NCI-H82 treated with DMSO at 0.1 percent for 48 hours (cell line): Measurements from ENCODE around the gene CEP44.
A peak's percentile ranks its signal among the peaks of the same experiment; 100 is the strongest.
"Not testable (repeated sequence)": the region's sequence is repeated elsewhere in the genome, so short reads cannot be mapped to it uniquely, and the experiment has no call there.

Experiments used
- DNase-seq: peaks from one replicate; lab custom pipeline; 2025; ENCODE audit not compliant: unreplicated experiment; lab: John Stamatoyannopoulos, UW

The CEP44 gene

DNA sequence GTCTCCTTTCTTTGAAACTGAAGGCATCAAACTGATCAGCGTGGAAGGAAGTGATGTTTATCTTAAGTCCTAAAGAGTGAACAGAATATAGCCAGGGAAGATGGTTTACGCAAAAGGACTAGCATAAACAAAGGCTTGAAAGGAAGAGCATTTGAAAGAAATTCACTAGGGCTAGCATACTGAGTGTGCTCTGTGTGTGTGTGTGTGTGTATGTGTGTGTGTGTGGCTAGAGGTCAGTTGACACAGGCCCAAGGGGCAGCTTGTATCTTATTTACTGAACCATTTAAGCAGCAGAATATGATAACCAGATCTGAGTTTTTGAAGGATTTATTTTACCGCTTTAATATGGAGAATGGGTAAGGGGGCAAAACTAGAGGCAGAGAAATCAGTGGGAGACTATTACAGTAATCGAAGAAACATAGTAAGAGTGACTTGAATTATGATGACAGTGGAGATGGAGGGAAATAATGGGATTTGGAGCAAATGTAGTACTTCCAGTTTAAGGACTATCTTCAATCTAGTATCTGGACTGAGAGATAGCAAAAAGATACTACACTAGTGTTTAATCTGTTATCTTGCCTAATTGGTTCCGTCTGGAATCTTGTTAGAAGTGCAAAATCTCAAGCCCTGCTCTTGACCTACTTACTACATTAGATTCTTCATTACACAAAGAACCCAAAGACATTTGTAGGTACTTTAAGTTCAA lies 36.9 kb downstream of the CEP44 start:
- DNase-seq = no peak

DNA sequence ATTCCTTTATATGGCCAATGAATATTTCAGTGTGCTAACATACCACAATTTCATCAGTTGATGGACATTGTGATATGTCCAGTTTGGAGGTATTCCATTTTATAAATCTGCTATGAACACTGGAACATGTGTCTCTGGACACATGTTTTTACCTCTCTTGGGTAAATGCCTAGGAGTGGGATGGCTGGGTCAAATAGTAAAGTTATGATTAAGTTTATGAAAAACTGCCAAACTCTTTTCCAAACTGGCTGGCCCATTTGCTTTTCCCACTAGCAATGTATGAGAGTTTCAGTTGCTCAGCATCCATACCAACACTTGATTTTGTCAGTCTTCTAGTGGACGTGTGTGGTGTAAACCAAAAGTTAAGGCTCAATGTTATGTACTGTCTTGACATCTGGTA lies 40.5 kb downstream of the CEP44 start:
- no peak for DNase-seq

DNA sequence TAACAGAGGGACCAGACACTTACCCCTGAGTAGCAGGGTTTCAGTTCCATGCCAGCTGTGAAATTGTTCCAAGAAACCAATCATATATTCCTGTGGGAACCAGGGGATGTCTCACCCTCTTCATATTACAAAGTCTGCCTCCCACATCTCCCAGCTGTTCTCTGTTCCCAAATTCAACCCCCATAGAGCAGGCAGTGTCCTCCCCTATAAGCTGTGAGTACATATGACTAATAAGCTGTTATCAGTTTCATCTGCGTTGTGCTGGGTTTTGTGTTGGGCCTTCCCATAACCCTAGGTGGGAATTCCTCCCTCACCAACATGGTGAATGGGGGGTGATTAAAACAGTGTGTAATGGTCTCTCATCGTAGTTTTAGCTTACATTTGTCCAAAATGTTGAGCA lies 41.0 kb downstream of the CEP44 start:
- DNase-seq = no peak

DNA sequence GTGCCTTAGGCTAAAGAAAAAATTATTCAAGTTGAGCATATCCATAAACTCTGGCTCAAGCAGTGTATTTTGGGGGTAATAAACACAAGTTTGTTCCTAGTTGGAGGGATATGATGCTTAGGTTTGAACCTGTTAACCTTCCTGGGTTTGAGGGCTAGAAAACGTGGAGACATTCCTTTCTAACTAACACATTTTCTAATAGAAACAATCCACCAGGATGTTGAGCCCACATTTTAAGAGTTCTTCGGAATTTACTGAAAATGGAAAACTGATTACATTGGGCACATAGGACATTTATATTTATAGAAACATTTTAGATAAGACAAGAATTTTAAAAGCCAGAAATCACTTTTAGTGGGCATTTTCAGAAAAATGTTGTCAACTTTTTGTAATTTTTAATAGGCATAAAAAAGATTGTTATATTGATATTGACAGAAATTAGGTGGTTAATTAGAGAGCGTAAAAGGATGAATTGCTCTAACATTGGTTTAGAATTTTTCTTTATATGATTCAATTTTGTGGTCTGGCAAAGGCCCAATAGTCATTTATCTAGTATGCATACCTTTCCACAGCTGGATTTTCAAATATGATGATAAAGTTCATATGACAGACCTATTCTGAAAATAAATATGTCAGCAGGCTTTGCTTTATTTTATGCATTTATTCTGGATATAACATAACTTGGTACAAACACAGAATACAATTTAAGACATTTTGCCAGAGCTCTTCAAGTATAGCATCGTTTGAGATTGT lies 49.2 kb downstream of the CEP44 start:
- no peak for DNase-seq

DNA sequence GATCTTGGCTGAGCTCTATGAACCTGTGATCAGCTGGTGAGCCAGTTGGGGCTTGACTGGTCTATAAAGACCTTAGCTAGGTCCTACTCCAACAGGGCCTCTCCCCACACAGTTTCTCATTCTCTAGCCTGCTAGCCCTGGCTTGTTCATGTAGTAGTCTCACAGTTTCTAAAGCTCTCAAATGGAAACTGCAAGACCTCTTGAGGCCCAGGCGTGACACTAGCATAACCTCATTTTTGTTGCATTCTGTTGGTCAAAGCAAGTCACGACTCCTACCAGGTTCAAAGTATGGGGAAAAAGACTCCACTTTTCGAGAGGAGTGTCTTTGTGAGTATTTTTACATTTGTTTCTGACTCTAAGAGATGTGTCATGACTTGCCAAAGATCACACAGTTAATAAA lies 50.9 kb downstream of the CEP44 start:
- no peak for DNase-seq

DNA sequence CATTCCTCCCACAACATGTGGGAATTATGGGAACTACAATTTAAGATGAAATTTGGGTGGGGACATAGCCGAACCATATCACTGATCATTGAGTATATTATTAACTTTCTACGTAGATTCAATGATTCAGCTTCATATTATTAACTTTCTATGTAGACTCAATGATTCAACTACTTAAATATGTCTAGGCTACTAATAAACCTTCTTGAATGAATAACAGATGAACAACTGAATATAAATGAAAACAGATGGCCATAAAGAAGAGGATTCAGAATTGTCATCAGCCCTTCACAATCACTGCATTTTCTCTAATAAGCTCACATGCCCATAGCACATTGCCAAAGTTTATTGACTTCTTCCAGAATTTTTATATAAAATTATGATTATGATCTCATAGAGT lies 57.0 kb downstream of the CEP44 start:
- DNase-seq = no peak

DNA sequence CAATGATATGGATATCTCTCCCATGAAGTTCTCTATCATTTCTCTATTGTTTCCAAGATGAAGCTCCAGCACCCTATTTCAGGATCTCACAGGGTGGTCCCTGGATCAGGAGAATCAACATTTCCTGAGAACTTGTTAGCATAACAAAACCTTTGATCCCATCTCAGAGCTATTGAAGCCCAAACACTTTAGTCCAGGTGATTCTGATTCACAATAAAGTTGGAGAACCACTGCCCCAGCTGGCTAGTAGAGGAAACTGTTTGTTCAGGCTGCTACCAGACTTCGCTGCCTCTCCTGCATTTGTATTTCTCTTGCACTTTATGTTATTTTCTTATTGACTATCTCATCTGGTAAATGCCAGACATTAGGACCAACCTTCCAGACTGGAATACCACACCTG lies 65.4 kb downstream of the CEP44 start:
- no peak for DNase-seq

DNA sequence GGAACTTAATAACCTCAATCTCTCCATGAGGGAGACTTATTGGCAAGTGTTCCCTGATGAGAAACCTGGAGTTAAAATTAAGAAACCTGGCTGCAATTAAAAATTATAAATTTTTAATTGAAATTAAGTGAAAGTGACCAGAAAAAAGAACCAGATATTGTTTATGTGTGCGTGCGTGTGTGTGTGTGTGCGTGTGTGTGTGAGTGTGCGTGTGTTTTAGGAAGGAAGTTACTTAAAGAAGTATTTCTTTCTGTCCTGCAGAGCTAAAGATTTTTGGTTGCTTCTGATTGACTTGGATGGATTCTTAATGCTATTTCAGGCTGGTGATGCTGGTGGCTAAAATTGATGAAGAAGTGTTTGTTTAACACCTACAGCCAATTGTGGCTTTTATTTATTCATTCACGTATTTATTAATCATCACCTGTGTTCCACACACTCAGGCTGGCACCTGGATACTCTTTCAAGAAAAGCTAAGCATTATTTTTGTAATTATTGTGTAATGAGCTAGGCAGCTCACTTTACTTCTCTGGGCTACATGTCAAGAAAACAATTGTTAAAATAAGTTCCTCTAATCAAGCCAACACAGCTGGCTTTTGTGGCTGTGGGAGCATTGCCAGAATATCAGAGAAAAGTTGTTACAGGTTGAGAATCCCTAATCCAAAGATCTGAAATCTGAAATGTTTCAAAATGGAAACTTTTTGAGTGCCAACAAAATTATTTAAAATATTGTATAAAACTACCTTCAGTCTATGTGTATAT lies 68.5 kb downstream of the CEP44 start:
- no peak for DNase-seq

DNA sequence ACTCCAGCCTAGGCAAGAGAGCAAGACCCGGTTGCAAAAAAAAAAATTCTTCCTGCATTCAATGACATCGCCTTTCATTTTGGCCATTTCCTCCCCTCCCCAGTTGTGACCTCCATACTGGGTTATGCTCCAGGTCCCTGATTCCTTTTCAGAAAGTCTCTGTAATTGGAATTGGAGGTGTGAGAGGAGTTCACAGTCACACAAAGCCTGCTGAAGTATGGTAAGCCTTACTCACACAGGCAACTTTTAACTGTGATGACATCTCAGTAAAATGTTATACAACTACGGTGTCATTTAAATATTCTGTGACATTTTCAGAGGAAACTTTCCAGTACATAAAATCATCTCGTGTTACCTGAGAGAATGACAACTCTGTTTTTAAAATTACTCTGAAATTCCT lies 73.6 kb downstream of the CEP44 start:
- no peak for DNase-seq

DNA sequence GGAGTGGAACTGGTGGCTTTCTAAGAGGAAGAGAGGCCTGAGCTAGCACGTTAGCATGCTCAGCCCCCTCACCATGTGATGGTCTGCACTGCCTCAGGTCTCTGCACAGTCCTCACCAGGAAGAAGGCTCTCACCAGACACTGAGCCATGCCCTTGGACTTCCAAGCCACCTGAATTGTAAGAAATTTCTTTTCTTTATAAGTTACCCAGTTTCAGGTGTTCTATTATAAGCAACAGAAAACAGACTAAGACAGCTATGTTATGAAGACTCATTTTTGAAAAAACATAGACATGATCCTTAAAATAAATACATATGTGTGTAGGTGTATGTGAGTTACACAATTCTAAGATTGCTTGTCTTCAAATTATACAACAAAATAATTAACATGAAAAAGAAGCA lies 74.7 kb downstream of the CEP44 start:
- no peak for DNase-seq

DNA sequence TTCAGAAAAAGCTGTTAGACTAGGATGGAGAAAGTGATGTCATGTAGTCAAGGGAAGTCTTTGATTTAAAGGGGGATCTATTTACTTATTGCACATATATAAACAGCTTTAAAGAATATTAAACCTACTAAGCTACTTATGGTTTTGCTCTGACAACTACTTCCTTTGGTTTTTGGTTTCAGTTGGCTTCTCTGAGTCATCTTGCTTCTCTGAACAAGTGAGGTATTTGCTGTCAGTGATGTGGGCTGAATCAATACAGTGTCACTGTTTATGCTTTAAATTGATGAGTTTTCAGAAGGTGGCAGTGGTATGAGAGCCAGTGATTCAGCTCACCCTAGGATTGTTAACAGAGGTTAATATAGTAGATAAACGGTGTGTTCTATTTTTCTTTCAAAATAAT lies 75.1 kb downstream of the CEP44 start:
- no peak for DNase-seq

DNA sequence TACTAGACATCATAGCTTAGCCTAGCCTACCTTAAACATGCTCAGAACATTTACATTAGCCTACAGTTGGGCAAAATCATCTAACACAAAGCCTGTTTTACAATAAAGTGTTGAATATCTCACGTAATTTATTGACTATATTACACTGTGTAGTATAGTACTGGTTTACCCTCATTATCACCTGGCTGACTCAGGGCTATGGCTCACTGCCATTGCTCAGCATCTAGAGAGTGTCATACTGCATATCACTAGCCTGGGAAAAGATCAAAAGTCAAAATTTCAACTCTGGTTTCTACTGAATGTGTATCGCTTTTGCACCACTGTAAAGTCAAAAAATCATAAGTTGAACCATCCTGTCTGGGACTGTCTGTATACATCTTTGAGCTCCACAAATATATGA lies 78.6 kb downstream of the CEP44 start:
- DNase-seq = no peak

DNA sequence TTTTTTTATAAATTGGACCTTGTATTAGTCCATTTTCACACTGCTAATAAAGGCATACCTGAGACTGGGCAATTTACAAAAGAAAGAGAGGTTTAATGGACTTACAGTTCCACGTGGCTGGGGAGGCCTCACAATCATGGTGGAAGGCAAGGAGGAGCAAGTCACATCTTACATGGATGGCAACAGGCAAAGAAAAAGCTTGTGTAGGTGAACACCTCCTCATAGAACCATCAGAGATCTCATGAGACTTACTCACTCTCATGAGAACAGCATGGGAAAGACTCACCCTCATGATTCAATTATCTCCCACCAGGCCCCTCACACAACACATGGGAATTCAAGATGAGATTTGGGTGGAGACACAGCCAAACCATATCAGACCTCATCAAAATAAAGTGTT lies 80.1 kb downstream of the CEP44 start:
- not testable (repeated sequence) for DNase-seq

DNA sequence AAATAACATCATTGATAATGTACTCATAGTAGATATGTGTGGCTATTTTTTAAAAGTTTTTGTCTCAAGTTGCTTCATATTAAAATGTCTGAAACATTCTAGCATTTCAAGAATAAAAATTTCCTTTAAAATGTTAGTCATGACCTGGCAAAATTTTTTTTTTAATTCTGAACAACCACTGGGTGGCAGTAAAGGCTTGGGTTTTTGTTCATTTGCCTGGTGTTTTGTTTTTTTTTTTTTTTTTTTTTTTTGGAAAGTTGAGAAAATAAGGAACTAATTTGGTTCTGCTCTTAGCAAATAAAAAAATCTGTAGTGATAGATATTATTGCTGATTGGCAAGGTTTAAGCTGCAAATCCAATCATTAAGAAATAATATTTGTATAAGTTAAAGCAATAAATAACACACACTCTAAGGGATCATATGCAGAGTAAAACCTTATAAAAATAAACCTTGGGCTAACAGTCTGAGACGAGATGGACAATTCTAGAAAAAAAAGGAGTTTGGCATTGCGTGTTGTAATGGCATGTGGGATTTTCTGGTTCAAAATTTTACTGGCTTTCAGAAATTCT lies 81.4 kb downstream of the CEP44 start:
- DNase-seq = no peak

DNA sequence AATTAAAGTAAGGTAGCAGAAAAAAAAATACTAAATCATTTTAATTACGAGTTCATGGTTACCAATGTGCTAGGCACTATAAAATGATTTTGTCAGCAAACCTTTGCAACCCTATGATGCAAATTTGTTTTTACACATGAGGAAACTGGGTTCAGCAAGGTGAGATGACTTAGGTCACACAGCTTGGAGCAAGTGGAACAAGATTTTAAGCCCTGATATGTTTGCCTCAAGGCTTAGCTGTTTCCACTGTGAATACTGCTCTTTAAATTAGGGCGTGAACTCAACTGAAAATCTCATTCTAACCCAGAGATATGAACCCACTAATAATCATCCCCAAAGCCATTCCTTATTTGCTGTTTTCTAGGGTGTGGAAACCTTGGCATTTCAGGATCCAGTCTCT lies 86.3 kb downstream of the CEP44 start:
- DNase-seq = no peak

DNA sequence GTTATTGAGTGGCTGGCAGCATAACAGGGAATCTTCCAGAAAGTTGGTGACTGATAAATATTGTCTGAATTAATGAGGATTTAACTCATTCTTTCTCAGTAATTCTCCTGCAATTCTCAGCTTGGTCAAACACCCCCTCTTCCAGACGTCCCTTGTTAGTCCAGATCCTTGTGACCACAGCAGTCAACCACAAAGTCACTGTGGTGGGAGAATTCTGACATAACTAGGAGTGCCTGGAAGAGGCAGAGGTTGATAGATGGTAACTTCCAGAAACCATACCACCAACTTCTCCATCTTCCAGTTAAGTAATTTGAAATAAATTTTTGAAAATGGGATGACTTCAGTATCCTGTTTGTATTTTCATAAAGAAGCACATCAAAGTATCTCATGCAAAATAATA lies 90.1 kb downstream of the CEP44 start:
- DNase-seq = no peak

DNA sequence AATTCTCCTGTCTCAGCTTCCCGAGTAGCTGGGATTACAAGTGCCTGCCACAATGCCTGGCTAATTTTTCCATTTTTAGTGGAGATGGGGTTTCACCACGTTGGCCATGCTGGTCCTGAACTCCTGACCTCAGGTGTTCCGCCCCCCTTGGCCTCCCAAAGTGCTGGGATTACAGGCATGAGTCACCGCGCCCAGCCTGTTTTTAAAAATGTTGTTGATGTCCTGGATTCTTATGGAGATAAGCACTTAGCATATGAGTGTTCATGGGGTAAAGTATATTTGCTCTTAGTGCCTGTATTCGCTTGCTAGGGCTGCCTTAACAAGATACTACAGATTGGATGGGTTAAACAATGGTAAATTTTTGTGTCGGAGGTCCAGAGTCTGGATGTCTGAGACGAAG lies 91.7 kb downstream of the CEP44 start:
- no peak for DNase-seq

DNA sequence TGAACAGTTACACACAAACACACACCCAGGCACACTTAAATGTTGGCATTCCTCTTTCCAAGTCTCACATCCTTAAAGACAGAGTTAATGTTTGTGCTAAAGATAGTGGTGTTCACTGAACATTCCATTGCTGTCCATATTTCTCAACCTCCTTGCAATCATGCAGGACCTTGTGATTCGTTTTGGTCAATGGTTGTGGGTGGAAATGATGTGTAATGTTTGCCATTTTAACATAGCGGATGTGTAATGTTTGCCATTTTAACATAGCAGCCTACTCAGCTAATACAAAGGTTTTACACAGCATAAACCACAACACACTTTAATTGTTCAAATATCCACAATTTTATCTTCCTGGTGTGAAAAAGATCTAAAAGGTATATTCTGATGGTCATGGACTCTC lies 93.9 kb downstream of the CEP44 start:
- no peak for DNase-seq

DNA sequence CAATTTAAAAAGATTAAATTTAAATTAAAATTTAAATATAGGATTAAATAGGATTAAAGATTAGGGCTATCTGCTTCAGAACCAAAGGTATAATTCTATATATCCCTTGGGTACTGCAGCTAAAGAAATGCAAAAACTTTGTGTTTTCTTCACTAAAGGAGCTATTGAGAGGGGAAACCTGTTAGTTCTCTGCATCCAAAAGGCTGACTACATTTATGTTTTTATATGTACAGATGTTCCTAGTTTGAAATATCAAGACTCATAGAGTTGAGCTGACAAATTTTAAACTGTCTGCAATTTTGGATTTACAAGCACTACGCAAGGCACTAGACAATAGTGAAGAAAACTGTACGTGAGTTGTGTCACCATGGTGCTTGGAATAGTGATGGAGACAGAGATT lies 95.2 kb downstream of the CEP44 start:
- no peak for DNase-seq

DNA sequence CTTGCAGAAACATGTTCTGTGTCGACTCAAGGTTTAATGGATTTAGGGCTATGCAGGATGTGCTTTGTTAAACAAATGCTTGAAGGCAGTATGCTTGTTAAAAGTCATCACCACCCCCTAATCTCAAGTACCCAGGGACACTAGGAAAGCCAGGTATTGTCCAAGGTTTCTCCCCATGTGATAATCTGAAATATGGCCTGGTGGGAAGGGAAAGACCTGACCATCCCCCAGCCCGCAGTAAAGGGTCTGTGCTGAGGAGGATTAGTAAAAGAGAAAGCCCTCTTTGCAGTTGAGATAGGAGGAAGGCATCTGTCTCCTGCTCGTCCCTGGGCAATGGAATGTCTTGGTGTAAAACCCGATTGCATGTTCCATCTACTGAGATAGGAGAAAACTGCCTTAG lies 96.5 kb downstream of the CEP44 start:
- DNase-seq = peak; percentile 47

DNA sequence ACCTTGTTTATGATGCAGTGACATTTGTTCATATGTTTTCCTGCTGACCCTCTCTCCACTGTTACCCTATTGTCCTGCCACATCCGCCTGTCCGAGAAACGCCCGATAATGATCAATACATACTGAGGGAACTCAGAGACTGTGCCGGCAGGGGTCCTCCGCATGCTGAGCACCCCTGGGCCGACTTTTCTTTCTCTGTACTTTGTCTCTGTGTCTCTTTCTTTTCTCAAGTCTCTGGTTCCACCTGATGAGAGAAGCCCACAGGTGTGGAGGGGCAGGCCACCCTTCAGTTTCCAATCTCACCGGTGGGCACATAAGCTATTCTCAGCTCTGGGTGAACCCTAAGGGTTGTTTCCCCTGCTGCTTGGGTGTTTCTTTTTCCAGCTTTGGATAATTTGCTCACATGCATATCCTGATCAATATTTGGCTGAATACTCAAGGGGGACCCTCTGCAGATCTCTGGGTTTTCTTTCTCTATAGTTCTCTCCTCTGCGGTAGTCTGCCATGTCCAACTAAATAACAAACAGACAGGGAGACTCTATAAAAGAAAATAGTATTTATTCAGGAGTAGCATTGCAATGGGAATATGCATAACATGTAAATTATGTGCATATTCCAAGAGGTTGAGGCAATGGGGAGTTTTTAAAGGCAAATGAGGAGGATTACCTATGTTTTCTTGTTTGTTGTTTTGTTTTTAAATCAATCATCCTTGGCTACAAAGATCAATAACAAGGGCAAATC lies 97.2 kb downstream of the CEP44 start:
- no peak for DNase-seq
